Stomach (tissue), 9 donors: Measurements from ENCODE around the gene KLHDC7A. TPM values are rescaled to one million over a fixed set of nuclear protein-coding genes. Genes with fewer than 3 reads are reported as not detected.

Experiments
- DNase-seq, 2 donors: peaks; one replicate each; pipeline versions ENCODE4 v3.0.0 to v3.0.0-alpha.2; 2013 to 2019
- H3K27ac ChIP-seq, 5 donors: fragments of 200-600 bp in 4 of 5; sonication (generic) in 4 of 5; one replicate each; pipeline ENCODE4 v1.5.1; 2013 to 2019; ENCODE audit warnings: mild to moderate bottlenecking in 1 of 5, moderate library complexity in 1 of 5
- H3K27me3 ChIP-seq, 3 donors: fragments of 200-600 bp; sonication (generic); one replicate each; pipeline ENCODE4 v1.5.1; 2017 to 2019; ENCODE audit warnings: mixed run types in 1 of 3
- H3K36me3 ChIP-seq, 4 donors: fragments of 200-600 bp; sonication (generic); 1 replicate in 3 of 4; 2 replicates in 1 of 4; pipeline ENCODE4 v1.5.1; 2016 to 2019
- H3K4me1 ChIP-seq, 4 donors: fragments of 200-600 bp; sonication (generic); one replicate each; pipeline ENCODE4 v1.5.1; 2016 to 2019
- H3K4me3 ChIP-seq, 4 donors: fragments of 200-600 bp; sonication (generic) in 3 of 4; one replicate each; pipeline ENCODE4 v1.5.1; 2016 to 2019; ENCODE audit warnings: mild to moderate bottlenecking in 1 of 4
- H3K9me3 ChIP-seq, 4 donors: fragments of 200-600 bp; sonication (generic); one replicate each; pipeline ENCODE4 v1.5.1; 2016 to 2019
- EP300 ChIP-seq: sonication (generic); formaldehyde crosslinking; IDR thresholded peaks from one replicate; pipeline ENCODE4 v1.6.1; 2017; ENCODE audit warnings: antibody characterized with exemption
- POLR2A ChIP-seq, 4 donors: fragments of 450-650 bp; IDR thresholded peaks; one replicate each; pipeline ENCODE4 v1.6.1; 2016; ENCODE audit warnings: antibody characterized with exemption in 4 of 4, control low read depth in 2 of 4, mild to moderate bottlenecking in 1 of 4, moderate library complexity in 1 of 4
- POLR2AphosphoS5 ChIP-seq, 3 donors: sonication (generic); formaldehyde crosslinking; IDR thresholded peaks; one replicate each; pipeline ENCODE4 v1.6.1; 2016; ENCODE audit warnings: antibody characterized with exemption in 3 of 3
- WGBS, 5 donors: extraction: QIAGEN DNeasy Blood & Tissue Kit in 3 of 5; methylation state at CpG; one replicate each; pipeline versions ENCODE4 v1.1.5 to v1.1.7; 2013 to 2018; 5-methylcytosine and 5-hydroxymethylcytosine counted together
- intact Hi-C: fragments of 100-400 bp; cut with DNase I; formaldehyde crosslinking; loops from one replicate; pipeline ENCODE4 v1.15.1; 2023; ENCODE audit warnings: low total_unique reads
- polyA plus RNA-seq, 3 donors: library from polyadenylated mRNA; stranded (reverse); fragments of 200-250 nt; gene quantifications; one replicate each; pipeline ENCODE4 v1.2.3, GENCODE V29; 2013
- total RNA-seq, 5 donors: library from RNA; depleted of rRNA; stranded (reverse); fragments of >200 nt; gene quantifications; one replicate each; pipeline versions ENCODE4 v1.1.0 to v1.2.3, GENCODE V29; 2014 to 2016
- TF ChIP-seq, protein P1 (sequence below), 7 experiments: fragments of 450-650 bp in 4 of 7; fragments of 200-600 bp in 3 of 7; sonication (generic) in 3 of 7; IDR thresholded peaks; one replicate each; pipeline ENCODE4 v1.5.1; 2016 to 2019; ENCODE audit warnings: antibody characterized with exemption in 7 of 7, control low read depth in 2 of 7, mild to moderate bottlenecking in 1 of 7
- donor health status: healthy with polysubstance abuse.
- donor health status: Bipolar disorder and iron deficiency.
- donor health status: healthy.

Gene KLHDC7A
- total and polyA plus RNA-seq, 8 donors = 0.29 to 8.9 (median 1.9) TPM

- Histone ChIP-seq H3K4me3 (no peak overlapping the region), H3K9me3 (no peaks in the 10 kb centered on the region), H3K36me3 (no peaks in the 10 kb centered on the region), H3K4me1 (peaks cover 12 to 27% (median 21%) of the 10 kb centered on the region in 4 donors), H3K27me3 (peaks cover 0 to 43% (median 0%) of the 10 kb centered on the region in 3 donors), H3K27ac (peak overlapping the region in 3 of 5 donors; percentile 46 to 84 (median 82))
- WGBS, 5 donors = 73 to 77% (median 74%) methylated on average over 8 of the region's 8 CpGs
- TF ChIP-seq, protein P1, sequence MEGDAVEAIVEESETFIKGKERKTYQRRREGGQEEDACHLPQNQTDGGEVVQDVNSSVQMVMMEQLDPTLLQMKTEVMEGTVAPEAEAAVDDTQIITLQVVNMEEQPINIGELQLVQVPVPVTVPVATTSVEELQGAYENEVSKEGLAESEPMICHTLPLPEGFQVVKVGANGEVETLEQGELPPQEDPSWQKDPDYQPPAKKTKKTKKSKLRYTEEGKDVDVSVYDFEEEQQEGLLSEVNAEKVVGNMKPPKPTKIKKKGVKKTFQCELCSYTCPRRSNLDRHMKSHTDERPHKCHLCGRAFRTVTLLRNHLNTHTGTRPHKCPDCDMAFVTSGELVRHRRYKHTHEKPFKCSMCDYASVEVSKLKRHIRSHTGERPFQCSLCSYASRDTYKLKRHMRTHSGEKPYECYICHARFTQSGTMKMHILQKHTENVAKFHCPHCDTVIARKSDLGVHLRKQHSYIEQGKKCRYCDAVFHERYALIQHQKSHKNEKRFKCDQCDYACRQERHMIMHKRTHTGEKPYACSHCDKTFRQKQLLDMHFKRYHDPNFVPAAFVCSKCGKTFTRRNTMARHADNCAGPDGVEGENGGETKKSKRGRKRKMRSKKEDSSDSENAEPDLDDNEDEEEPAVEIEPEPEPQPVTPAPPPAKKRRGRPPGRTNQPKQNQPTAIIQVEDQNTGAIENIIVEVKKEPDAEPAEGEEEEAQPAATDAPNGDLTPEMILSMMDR (IDR thresholded peaks at IDR 0.05) = no peak
- no peak for TF ChIP-seq POLR2AphosphoS5 (IDR thresholded peaks at IDR 0.05)
- TF ChIP-seq POLR2A (IDR thresholded peaks at IDR 0.05) = no peak
- TF ChIP-seq EP300 = no peak
- no peak for DNase-seq
- intact Hi-C loops = no loop called here
Measured at GRCh38 chr1:18463063-18463462, 17.7 kb upstream of the KLHDC7A start.

DNA sequence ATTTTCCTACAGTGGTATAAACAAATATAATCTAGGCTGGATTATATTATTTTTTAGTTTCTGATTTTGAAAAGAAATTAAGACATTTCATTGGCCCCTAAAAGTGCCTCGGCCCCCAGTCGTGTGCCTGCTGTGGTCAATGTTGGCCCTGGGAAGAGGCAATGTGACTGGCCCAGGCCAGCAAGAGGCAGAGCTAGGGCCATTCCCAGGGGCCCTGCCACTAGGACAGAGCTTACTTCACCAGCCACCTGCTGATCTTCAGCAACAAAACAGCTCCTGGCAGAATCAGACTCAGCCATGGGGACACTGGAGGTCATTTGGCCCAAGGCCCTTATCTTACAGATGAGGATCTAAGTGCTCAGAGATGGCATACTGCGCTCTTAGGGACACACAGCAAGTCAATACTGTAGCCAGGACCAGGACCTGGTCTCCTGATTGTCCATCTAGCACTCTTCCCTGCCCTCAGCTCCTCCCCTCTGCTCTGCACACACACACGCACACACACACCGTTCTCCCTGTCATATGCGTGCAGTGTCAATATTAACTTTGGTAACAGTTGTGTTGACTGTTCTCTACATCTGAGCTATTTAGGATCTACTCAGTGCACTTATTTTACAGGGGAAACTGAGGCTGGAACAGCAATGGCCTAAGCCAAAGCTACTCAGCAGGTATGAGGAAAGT lies 16.6 kb upstream of the KLHDC7A start:
- Histone ChIP-seq H3K27ac (peak overlapping the region; percentile 81 to 95 (median 84)), H3K4me3 (no peak overlapping the region), H3K4me1 (peaks cover 12 to 27% (median 21%) of the 10 kb centered on the region in 4 donors), H3K27me3 (peaks cover 0 to 32% (median 0%) of the 10 kb centered on the region in 3 donors), H3K9me3 (no peaks in the 10 kb centered on the region), H3K36me3 (no peaks in the 10 kb centered on the region)
- TF ChIP-seq, protein P1 (IDR thresholded peaks at IDR 0.05) = no peak
- no peak for TF ChIP-seq POLR2A (IDR thresholded peaks at IDR 0.05)
- TF ChIP-seq POLR2AphosphoS5 (IDR thresholded peaks at IDR 0.05) = peak in 1 of 3 donors; percentile 56
- TF ChIP-seq EP300 = no peak
- peak; percentile 65 to 70 for DNase-seq
- intact Hi-C loops = no loop called here
- WGBS, 5 donors = 52 to 65% (median 59%) methylated on average over 6 of the region's 6 CpGs

DNA sequence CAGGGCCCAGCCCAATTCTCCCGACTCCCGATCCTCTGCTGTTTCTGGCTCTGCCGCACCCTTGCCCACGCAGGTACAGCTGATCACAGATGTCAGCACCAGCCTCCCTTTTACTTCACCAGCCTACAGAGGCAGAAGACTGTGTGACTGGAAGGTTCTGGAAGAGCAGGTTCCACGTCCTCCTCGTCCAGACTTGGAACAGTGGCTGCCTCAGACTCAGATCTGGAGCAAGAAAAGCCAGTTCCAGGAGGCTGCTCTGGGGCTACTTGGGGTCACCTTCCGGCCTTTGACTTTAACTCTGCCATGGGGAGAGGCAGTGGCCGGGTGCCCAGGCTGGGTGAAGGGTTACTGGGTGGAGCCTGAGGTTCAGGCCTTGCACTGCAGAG lies 16.1 kb upstream of the KLHDC7A start:
- intact Hi-C loops = no loop called here
- Histone ChIP-seq H3K27ac (peak overlapping the region; percentile 81 to 95 (median 84)), H3K4me1 (peaks cover 12 to 27% (median 21%) of the 10 kb centered on the region in 4 donors), H3K27me3 (peaks cover 0 to 28% (median 0%) of the 10 kb centered on the region in 3 donors), H3K9me3 (no peaks in the 10 kb centered on the region), H3K4me3 (no peak overlapping the region), H3K36me3 (no peaks in the 10 kb centered on the region)
- no peak for TF ChIP-seq EP300
- peak in 1 of 3 donors; percentile 75 for TF ChIP-seq POLR2AphosphoS5 (IDR thresholded peaks at IDR 0.05)
- 21 to 51% (median 48%) methylated on average over 8 of the region's 8 CpGs for WGBS, 5 donors
- peak; percentile 81 to 91 for DNase-seq

DNA sequence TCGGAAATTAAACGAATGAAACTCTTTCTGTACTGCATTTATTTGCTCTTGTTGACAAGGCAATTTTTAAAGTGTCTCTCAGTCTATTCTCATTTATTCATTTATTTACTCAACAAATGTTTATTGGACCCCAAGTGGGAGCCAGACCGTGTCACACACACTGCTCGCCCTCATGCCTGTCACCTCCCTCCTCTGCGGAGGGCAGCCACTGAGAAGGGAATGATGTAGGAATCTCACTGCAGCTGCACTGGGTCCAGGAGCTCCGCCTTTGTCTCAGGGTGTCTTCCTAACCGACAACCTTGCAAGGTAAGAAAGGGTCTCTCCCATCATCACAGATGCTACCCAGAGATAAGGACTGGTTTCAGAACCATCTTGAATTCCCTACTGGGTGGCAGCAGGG lies 14.1 kb upstream of the KLHDC7A start:
- no peak for TF ChIP-seq POLR2AphosphoS5 (IDR thresholded peaks at IDR 0.05)
- TF ChIP-seq POLR2A (IDR thresholded peaks at IDR 0.05) = no peak
- TF ChIP-seq, protein P1 (IDR thresholded peaks at IDR 0.05) = no peak
- no peak for TF ChIP-seq EP300
- Histone ChIP-seq H3K27me3 (peaks cover 0 to 8% (median 0%) of the 10 kb centered on the region in 3 donors), H3K27ac (no peak overlapping the region), H3K4me1 (peaks cover 9 to 23% (median 20%) of the 10 kb centered on the region in 4 donors), H3K36me3 (no peaks in the 10 kb centered on the region), H3K9me3 (no peaks in the 10 kb centered on the region), H3K4me3 (no peak overlapping the region)
- no peak for DNase-seq
- WGBS, 5 donors = 69 to 79% (median 75%) methylated on average over 7 of the region's 7 CpGs
- intact Hi-C loops = no loop called here

GRCh38 chr1:18468570-18468969 lies 12.2 kb upstream of the KLHDC7A start:
- Histone ChIP-seq H3K4me1 (peaks cover 9 to 17% (median 15%) of the 10 kb centered on the region in 4 donors), H3K27me3 (peaks cover 0 to 6% (median 0%) of the 10 kb centered on the region in 3 donors), H3K27ac (no peak overlapping the region), H3K36me3 (no peaks in the 10 kb centered on the region), H3K9me3 (no peaks in the 10 kb centered on the region), H3K4me3 (no peak overlapping the region)
- TF ChIP-seq POLR2AphosphoS5 (IDR thresholded peaks at IDR 0.05) = no peak
- TF ChIP-seq, protein P1 (IDR thresholded peaks at IDR 0.05) = no peak
- no peak for TF ChIP-seq POLR2A (IDR thresholded peaks at IDR 0.05)
- TF ChIP-seq EP300 = no peak
- intact Hi-C loops = no loop called here
- WGBS, 5 donors = 72 to 89% (median 83%) methylated on average over 6 of the region's 6 CpGs
- no peak for DNase-seq
